Neural cell (in vitro differentiated cells): ENCODE data around the gene SBSN. TPM values are rescaled to one million over a fixed set of nuclear protein-coding genes. Genes with fewer than 3 reads are reported as not detected.

Experiments
- H2AFZ ChIP-seq: fragments of 200-600, 300-800 bp; sonication (generic), shearing (Covaris generic); 2 replicates; pipeline ENCODE4 v1.6.0; 2014; ENCODE audit warnings: low read depth, mild to moderate bottlenecking, antibody characterized with exemption, low read length, moderate library complexity
- H3F3A ChIP-seq: fragments of 200-600 bp; shearing (Covaris generic); 2 replicates; pipeline ENCODE4 v1.6.1; 2016; ENCODE audit warnings: mild to moderate bottlenecking, moderate library complexity, mixed read lengths, antibody characterized with exemption, low read length; ENCODE audit not compliant: insufficient read depth, poor library complexity, severe bottlenecking
- H3K27ac ChIP-seq: fragments of 200-600, 300-800 bp; sonication (generic), shearing (Covaris generic); 2 replicates; pipeline ENCODE4 v1.5.1; 2014; ENCODE audit warnings: mild to moderate bottlenecking, low read length, moderate library complexity
- H3K27me3 ChIP-seq: fragments of 300-800, 200-600 bp; sonication (generic), shearing (Covaris generic); 2 replicates; pipeline ENCODE4 v1.6.0; 2014; ENCODE audit warnings: mild to moderate bottlenecking, low read depth, low read length, moderate library complexity; ENCODE audit not compliant: insufficient read depth
- H3K36me3 ChIP-seq: fragments of 300-800, 200-600 bp; sonication (generic), shearing (Covaris generic); 2 replicates; pipeline ENCODE4 v1.5.1; 2014; ENCODE audit warnings: mild to moderate bottlenecking, antibody characterized with exemption, low read length, moderate library complexity; ENCODE audit not compliant: insufficient read depth
- H3K4me2 ChIP-seq: fragments of 300-800, 200-600 bp; sonication (generic), shearing (Covaris generic); 2 replicates; pipeline ENCODE4 v1.6.0; 2014; ENCODE audit warnings: mild to moderate bottlenecking, low read length
- H3K4me3 ChIP-seq: fragments of 300-800, 200-600 bp; sonication (generic), shearing (Covaris generic); 2 replicates; pipeline ENCODE4 v1.5.1; 2014; ENCODE audit warnings: mild to moderate bottlenecking, low read length, moderate library complexity
- H3K79me2 ChIP-seq: fragments of 200-600 bp; shearing (Covaris generic); replicated peaks from 2 replicates; pipeline ENCODE4 v1.6.0; 2014; ENCODE audit warnings: mild to moderate bottlenecking, low read length, moderate library complexity; ENCODE audit not compliant: insufficient read depth
- H3K9ac ChIP-seq: fragments of 300-800, 200-600 bp; sonication (generic), shearing (Covaris generic); 2 replicates; pipeline ENCODE4 v1.6.1; 2016; ENCODE audit warnings: mild to moderate bottlenecking, low read length, mixed read lengths
- H3K9me2 ChIP-seq: fragments of 200-600 bp; shearing (Covaris generic); 2 replicates; pipeline ENCODE4 v1.6.1; 2016; ENCODE audit warnings: mild to moderate bottlenecking, low read length, mixed read lengths; ENCODE audit not compliant: insufficient read depth
- H3K9me3 ChIP-seq: fragments of 200-600, 300-800 bp; sonication (generic), shearing (Covaris generic); 2 replicates; pipeline ENCODE4 v1.6.1; 2016; ENCODE audit warnings: mild to moderate bottlenecking, mixed run types, low read length, moderate library complexity, mixed read lengths
- H4K20me1 ChIP-seq: fragments of 200-600 bp; shearing (Covaris generic); 2 replicates; pipeline ENCODE4 v1.6.1; 2016; ENCODE audit warnings: mild to moderate bottlenecking, mixed run types; ENCODE audit not compliant: insufficient read depth
- EP300 ChIP-seq: fragments of 450-650 bp; conservative IDR thresholded peaks from 2 replicates; pipeline ENCODE4 v1.6.1; 2014; ENCODE audit warnings: antibody characterized with exemption, mild to moderate bottlenecking, moderate library complexity; ENCODE audit not compliant: poor library complexity, severe bottlenecking
- EZH2 ChIP-seq: fragments of 200-600, 300-800 bp; shearing (Covaris generic), sonication (generic); IDR thresholded peaks from 2 replicates; pipeline ENCODE4 v1.6.1; 2014; ENCODE audit warnings: antibody characterized with exemption, low read length, borderline replicate concordance, mild to moderate bottlenecking; ENCODE audit not compliant: insufficient read depth, poor library complexity, severe bottlenecking
- POLR2AphosphoS5 ChIP-seq: IDR thresholded peaks from 2 replicates; pipeline ENCODE4 v1.6.1; 2012
- RAD21 ChIP-seq: fragments of 450-650 bp; conservative IDR thresholded peaks from 2 replicates; pipeline ENCODE4 v1.6.1; 2014; ENCODE audit warnings: antibody characterized with exemption, mild to moderate bottlenecking, moderate library complexity
- SMC3 ChIP-seq: fragments of 450-650 bp; conservative IDR thresholded peaks from 2 replicates; pipeline ENCODE4 v1.6.1; 2014; ENCODE audit warnings: antibody characterized with exemption, mild to moderate bottlenecking, moderate library complexity; ENCODE audit not compliant: poor library complexity
- TAF1 ChIP-seq: IDR thresholded peaks from 2 replicates; pipeline ENCODE4 v1.6.1; 2012; ENCODE audit warnings: low read depth
- polyA plus RNA-seq: library from polyadenylated mRNA; depleted of rRNA; stranded (reverse); fragments of >200 nt; gene quantifications from 2 replicates; pipeline ENCODE4 v1.2.3, GENCODE V29; 2014
- TF ChIP-seq, protein P1 (sequence below): IDR thresholded peaks from 2 replicates; pipeline ENCODE4 v1.6.1; 2012; ENCODE audit warnings: borderline replicate concordance
- TF ChIP-seq, protein P2 (sequence below): fragments of 450-650 bp; IDR thresholded peaks from 2 replicates; pipeline ENCODE4 v1.5.1; 2014; ENCODE audit warnings: antibody characterized with exemption, mild to moderate bottlenecking, moderate library complexity; ENCODE audit not compliant: poor library complexity, severe bottlenecking

SBSN gene
- polyA plus RNA-seq, 1 donor from 2014 or later = not detected

DNA sequence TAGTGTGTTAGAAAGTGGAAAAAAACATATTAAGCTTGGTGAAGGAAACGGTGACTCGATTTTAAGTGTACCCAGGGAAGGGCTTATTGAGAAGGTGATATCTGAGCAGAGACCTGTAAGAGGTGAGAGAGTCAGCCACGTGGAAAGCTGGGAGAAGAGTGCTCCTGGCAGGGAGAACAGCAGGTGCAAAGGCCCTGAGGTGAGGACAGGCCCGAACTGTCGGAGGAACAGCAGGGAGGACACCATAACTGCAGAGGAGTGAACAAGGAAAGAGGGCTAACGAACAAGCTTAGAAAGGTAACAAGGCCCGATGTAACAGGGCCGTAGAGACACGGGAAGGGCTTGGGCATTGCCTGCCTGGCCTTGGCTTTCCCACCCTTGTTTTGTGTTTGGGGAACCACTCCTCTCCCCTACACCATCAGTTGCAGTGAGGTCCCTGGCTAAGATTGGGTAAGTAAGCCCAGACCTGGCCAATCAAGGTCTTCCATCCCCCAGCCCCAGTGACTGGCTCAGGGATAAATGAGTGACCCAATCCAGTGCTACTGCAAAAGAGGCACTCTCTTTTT is 28.0 kb upstream of the SBSN start (continued):
- TF ChIP-seq, protein P1, sequence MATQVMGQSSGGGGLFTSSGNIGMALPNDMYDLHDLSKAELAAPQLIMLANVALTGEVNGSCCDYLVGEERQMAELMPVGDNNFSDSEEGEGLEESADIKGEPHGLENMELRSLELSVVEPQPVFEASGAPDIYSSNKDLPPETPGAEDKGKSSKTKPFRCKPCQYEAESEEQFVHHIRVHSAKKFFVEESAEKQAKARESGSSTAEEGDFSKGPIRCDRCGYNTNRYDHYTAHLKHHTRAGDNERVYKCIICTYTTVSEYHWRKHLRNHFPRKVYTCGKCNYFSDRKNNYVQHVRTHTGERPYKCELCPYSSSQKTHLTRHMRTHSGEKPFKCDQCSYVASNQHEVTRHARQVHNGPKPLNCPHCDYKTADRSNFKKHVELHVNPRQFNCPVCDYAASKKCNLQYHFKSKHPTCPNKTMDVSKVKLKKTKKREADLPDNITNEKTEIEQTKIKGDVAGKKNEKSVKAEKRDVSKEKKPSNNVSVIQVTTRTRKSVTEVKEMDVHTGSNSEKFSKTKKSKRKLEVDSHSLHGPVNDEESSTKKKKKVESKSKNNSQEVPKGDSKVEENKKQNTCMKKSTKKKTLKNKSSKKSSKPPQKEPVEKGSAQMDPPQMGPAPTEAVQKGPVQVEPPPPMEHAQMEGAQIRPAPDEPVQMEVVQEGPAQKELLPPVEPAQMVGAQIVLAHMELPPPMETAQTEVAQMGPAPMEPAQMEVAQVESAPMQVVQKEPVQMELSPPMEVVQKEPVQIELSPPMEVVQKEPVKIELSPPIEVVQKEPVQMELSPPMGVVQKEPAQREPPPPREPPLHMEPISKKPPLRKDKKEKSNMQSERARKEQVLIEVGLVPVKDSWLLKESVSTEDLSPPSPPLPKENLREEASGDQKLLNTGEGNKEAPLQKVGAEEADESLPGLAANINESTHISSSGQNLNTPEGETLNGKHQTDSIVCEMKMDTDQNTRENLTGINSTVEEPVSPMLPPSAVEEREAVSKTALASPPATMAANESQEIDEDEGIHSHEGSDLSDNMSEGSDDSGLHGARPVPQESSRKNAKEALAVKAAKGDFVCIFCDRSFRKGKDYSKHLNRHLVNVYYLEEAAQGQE = no peak

- Histone ChIP-seq H3K36me3 (no peaks in the 10 kb centered on the region), H3K27ac (no peak overlapping the region), H3K27me3 (peaks cover 28% of the 10 kb centered on the region), H3K4me2 (no peak overlapping the region), H4K20me1 (no peaks in the 10 kb centered on the region), H3K9me2 (no peaks in the 10 kb centered on the region), H3F3A (no peaks in the 10 kb centered on the region), H2AFZ (no peak overlapping the region), H3K4me3 (no peak overlapping the region), H3K79me2 (no peaks in the 10 kb centered on the region), H3K9me3 (no peaks in the 10 kb centered on the region), H3K9ac (no peak overlapping the region)
- no peak for TF ChIP-seq EP300
- TF ChIP-seq RAD21 = no peak
- no peak for TF ChIP-seq TAF1
- no peak for TF ChIP-seq EZH2
- TF ChIP-seq, protein P1 = no peak
- TF ChIP-seq, protein P2, sequence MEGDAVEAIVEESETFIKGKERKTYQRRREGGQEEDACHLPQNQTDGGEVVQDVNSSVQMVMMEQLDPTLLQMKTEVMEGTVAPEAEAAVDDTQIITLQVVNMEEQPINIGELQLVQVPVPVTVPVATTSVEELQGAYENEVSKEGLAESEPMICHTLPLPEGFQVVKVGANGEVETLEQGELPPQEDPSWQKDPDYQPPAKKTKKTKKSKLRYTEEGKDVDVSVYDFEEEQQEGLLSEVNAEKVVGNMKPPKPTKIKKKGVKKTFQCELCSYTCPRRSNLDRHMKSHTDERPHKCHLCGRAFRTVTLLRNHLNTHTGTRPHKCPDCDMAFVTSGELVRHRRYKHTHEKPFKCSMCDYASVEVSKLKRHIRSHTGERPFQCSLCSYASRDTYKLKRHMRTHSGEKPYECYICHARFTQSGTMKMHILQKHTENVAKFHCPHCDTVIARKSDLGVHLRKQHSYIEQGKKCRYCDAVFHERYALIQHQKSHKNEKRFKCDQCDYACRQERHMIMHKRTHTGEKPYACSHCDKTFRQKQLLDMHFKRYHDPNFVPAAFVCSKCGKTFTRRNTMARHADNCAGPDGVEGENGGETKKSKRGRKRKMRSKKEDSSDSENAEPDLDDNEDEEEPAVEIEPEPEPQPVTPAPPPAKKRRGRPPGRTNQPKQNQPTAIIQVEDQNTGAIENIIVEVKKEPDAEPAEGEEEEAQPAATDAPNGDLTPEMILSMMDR = no peak
- no peak for TF ChIP-seq SMC3
- no peak for TF ChIP-seq POLR2AphosphoS5
Measured at GRCh38 chr19:35555301-35556005, 27.3 kb upstream of the SBSN start.
